NCI-H146 treated with DMSO at 0.1 percent for 48 hours (cell line): ENCODE results near the gene LRP2.
"Not testable (repeated sequence)": the region's sequence is repeated elsewhere in the genome, so short reads cannot be mapped to it uniquely, and the experiment has no call there.

Source experiments
- DNase-seq: peaks from one replicate; lab custom pipeline; 2025; ENCODE audit not compliant: unreplicated experiment; lab: John Stamatoyannopoulos, UW

The LRP2 gene

DNA sequence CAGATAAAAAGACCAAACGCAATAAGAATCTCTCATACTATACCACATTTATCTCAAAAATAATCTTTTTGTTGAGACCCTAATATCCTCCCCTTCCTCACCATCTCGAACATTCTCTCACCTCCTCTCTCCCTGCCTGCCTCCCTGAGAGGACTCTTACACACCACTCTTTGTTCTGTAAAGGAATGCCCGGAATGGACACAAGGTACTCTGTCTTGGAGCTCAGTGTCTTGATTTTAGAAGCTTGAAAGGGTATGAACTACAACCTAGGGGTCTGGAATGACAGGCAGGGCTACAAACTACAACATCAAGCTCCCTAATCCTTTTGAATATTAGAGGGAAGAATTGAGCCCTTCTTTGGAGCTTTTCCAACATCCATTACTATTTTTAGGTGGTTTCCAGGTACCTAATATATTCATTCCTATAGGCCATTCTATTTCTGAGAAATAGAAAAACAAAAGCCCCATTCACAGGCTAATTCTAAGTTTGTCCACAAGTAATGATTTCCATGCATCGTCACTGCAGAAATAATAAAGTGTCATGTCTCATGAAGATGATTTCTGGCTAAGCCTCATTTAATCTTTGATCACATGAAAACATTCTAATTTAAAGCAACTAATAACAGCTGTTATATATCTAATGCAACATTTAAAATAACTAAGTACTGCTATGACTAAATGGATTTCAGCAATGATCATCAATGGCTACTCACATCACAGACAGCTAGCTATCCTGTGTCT lies 60.6 kb downstream of the LRP2 start:
- no peak for DNase-seq

- peak; percentile 1 for DNase-seq
Observed at GRCh38 chr2:169300636-169301530, 61.5 kb downstream of the LRP2 start.

- DNase-seq = no peak
Observed at GRCh38 chr2:169298007-169298406, 64.3 kb downstream of the LRP2 start.

DNA sequence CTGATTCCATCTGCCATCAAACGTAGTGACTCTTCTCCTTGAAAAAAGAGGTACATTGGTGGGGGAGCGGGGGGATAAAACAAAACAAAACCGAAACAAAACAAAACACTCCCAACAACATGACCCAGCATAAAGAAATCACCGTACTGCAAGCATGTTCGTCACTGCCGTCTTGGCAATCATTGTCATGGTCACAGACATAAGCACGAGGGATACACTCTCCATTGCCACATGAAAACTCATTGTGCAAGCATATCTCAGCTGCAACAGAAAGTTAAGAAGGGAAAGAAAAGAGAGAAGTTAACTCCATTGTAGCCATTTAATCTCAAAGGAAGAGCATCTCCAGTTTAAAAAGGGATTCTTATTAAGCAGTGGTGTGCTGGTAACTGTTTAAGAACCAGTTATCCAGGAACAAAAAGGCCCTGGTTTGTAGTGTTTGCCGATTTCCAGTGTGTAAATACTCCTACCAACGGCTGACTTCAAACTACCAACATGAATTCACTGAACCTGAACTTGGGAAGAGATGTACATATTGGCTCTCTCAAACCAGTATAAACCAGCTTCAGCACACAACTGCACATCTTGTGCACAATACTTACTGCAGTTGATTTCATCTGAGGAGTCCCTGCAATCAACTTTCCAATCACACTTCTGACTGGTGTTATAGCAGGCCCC lies 68.2 kb downstream of the LRP2 start:
- DNase-seq = no peak

DNA sequence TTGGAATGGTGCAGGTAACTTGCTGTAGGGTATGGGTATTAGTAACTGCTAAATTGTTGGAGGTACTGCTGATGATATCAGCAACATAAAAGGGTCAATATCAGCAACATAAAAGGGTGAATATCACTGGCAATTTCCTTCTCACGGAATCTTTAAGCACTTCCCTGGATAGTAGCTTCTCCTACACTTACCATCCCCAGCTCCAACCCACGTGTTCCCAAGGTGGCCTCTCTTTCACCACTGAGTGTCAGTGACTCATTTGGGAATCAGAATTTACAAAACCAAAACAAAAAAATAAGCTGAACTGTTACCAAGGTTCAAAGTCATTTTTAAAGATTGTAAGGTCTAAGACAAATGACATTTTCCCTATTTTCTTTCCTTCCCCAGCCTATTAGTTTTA lies 70.8 kb downstream of the LRP2 start:
- no peak for DNase-seq

DNA sequence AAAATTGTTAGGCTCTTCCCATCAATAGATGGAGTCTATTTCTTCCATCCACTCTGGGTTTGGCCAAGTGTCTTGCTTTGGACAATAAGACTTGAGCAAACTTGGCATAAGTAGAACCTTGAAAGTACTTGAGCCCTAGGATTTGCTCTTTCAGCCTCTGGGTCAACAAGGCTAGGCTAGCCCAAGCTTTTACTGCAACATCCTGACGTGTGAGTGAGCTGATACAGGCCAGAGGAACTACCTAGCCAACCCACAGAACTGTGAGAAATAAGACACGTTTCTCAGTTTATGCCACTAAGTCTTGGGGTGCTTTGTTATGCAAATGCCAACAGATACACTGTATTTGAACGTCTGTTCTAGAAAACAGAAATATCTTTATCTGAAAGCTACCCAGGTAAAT lies 71.9 kb downstream of the LRP2 start:
- no peak for DNase-seq

GRCh38 chr2:169287666-169288065 lies 74.7 kb downstream of the LRP2 start:
- no peak for DNase-seq

DNA sequence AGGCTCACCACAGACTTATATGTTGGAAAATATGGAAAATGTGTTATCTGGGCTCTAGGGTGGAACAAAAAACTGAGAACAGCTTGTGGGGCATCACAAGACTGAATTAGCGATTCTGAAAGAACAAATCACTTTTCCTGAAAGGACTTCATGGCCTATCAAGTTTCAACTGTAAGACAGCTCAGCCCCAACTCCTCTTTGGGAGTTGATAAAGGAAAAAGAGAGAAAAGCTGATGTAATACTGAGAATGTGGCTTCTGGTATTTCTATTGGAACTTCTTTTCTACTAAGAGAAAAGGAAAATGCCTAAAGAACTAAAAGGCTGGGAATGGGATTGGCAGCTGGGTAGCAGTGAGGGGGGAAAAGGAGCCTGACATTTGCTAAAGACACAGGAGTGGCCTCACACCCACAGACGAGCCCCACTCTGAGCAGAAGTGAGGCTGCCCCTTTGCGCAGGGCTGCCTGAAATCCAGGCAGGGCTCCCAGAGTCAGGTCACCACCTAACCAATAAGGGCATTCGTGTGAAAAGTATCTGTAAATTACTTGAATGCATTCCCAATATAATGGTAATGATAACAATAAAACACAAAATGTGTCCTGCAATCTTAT lies 75.6 kb downstream of the LRP2 start:
- DNase-seq = no peak

DNA sequence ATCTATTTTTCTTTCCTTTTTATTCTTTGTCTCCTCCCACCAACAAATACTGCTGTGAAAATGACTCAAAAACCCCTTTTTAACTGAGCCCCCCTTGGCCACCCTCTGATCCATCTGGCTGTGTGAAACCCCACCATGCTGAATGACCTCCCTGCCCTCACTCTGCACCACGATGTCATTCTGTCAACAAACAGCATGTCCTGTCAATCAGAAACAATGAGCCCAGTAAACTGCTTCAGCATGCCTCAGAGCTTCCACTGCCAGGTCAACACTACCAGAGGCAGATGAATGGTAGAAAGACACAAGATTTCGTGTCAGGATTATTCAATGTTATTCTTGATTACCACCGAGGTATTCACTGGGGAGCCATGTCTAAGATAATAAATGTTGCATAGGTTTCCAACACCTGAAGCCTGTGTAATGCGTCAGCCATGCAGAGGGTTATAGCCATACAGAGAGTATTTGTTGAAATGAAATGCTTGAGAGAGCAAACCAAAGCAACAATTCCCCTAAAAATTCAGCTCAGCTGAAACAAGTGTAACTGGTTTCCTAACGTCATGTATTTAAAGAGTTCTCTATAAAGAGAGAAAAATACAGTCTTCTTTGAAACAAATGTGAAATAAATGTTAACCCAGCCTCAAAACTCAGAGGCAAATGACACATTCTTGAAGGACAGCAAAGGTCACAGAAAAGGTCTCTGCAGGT lies 76.7 kb downstream of the LRP2 start:
- DNase-seq = no peak

GRCh38 chr2:169280502-169280901 lies 81.8 kb downstream of the LRP2 start:
- no peak for DNase-seq

- DNase-seq = no peak
Observed at GRCh38 chr2:169275696-169276444, 86.5 kb downstream of the LRP2 start.

DNA sequence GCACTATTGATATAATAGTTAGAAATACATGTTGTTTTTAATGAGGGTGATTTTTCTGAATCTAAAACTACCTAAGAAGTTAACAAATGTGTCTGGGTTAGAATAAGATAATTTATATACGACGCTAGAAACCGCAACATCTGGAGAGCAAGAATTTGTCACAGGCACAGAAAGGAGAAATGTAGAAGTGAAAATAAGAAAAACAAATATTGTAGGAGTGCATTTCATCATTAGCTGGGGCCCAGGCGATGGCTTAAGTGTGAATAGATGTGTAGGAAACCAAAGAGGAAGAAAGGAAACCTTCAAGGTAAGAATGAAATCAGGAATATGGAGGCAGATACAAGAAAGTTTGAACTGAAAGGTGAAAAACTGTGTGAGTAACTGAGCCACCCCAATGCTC lies 90.3 kb downstream of the LRP2 start:
- no peak for DNase-seq

DNA sequence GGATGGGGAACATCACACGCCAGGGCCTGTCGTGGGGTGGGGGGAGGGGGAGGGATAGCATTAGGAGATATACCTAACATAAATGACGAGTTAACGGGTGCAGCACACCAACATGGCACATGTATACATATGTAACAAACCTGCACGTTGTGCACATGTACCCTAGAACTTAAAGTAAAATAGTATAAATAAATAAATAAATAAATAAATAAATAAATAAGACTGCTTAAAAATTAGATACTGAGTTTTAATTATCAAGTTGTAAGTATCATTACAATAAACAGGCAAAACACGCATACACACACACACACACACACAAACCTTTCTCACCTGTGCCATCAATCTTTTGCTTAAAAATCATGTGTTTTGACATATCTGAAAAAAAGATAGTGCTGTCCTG lies 91.8 kb downstream of the LRP2 start:
- DNase-seq = not testable (repeated sequence)

DNA sequence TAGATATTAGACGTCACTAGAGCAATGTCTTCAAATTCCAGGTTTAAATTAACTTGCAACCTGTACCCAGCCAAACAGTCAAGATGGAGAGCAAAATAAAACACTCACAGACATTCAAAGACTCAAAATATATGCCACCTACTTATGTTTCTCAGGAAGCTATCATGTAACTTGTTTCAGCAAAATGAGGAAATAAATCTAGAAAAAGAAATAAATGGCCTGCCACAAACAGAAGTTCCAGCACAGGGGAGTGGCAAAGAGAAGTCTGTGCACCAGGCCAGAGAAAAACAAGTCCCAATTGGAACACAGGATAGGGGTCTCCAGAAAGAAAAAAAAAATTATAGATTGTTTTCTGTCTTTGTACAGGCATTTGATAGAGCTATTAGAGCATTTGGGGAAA lies 96.7 kb downstream of the LRP2 start:
- DNase-seq = no peak

DNA sequence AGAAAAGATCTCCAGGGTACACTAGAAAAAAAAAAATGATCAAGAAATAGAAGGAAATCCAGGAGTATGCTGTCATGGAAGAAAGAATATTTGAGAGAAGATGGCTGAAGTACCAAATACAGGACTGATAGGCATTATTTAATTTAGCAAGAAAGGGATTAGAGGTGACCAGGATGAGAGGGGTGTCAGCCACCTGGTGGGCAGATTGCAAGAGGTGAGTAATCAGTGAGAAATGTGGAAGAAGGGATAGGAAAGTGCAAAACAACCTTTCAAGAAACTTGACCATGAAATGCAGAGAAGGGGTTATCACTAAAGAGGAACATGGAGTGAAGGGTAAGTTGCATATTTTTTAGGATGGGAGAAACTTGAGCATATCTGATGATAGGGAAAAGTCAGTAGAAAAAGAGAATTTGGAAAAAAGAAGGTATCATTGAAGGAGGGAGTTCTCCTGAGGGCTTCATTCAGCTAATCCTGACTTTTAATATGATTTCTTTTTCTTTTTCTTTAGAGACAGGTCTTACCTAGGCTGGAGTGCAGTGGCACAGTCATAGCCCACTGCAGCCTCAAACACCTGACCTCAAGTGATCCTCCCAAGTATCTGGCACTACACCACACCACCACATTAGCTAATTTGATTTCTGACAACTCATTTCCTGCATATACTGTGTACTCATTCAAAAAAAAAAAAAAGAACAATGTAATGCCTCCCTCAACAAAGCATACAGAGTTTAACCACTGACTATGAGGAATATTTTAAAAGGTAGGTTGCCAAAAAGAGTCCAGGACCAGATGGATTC lies 101.3 kb downstream of the LRP2 start:
- DNase-seq = no peak

DNA sequence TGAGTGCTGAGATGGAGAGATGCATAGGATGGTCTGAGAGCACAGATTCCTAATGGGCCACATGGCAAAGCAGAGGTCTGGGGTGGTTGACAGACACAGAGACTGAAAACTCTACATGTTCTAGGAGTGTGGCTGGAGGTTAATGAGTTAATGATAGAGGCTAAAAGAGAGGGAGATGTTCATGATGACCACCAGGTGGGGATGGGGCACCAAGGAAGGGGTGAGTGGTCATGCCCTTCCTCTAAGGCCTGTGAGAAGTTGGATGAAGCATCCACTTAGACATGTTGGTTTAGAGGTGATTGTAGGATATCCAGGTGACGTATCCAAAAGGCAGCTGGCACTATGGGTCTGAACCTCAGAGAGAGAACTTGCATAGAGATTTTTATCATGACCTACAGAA lies 102.1 kb downstream of the LRP2 start:
- DNase-seq = no peak

- no peak for DNase-seq
Observed at GRCh38 chr2:169259402-169259801, 102.9 kb downstream of the LRP2 start.

- no peak for DNase-seq
Observed at GRCh38 chr2:169258045-169258601, 104.2 kb downstream of the LRP2 start.

DNA sequence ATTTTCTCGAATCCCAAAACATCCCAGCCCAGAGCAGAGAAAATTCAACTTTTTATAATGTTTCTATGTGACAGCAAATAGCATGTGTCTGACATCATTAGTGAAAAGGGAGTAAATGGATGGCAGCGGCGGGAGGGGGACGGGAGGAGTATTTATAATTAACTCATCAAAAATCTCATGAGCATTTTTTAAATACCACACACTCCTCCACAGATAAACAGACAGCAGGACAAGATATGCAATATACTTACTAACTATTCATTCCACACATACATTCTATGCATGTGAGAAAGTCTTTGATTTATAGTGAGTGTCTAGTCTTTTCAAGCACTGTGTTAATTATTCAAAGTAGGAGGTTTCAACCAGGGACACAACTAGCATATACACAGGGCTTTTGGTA lies 107.6 kb downstream of the LRP2 start:
- no peak for DNase-seq
